Measurements from ENCODE around the gene PLXNA2.

PLXNA2 gene

DNA sequence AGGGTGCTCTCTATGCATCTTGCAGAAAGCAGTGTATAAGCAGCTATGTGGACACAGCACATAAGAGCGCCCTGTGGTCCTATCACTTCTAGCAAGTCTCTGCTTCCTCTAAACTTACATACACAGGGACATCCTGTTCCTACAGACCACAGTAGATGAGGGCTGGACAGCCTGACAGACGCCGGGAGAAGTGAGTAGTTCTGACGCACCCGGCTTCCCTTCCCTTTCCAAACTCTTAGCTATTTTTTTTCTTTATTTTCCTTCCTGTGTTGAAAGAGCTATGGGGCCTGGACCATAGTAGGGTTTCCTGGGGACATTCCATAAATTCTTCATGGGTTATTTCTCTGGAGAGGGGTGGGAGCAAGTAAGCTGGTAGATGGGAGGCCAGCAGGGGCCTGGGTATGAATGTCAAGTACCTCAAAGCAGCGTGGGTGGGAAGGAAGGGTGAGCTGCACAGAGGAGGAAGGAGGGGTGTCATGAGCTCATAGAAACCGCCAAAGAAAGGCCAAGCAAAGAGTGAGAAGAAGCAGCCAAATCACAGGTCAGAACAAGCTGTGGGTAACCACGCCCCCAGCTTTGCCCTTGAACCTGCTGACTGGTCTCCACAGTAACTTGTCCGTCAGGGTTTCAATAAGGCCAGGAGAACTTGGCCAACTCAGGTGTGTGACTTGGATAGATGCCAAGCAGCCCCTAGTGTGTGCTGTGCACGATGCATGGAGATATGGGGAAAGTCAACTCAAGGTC, 36.6 kb downstream of the PLXNA2 start:
- no peak overlapping the region for H4K8ac ChIP-seq (ENCODE audit: low read depth, low read length)
- H2BK15ac ChIP-seq (replicated peaks; ENCODE audit: low read depth) = no peak overlapping the region
- no peak overlapping the region for H2BK5ac ChIP-seq (ENCODE audit: low read length)
- peak; percentile 69 for DNase-seq
- H3K9ac ChIP-seq (ENCODE audit: low read length) = no peak overlapping the region
- H3K4me2 ChIP-seq (ENCODE audit: low read length) = no peak overlapping the region
- no peak overlapping the region for H2BK120ac ChIP-seq (ENCODE audit: low read depth, low read length)
- peak overlapping the region; percentile 22 for H3K56ac ChIP-seq (ENCODE audit: low read length)
- no peak overlapping the region for H4K5ac ChIP-seq (ENCODE audit: low read length)
- no peaks in the 10 kb centered on the region for H3K27me3 ChIP-seq (ENCODE audit: insufficient read depth, low read length, poor library complexity)
- WGBS (ENCODE audit: extremely low coverage, insufficient coverage, low lambda C conversion rate) = no CpG with 5 or more reads among the region's 10 CpGs
- no peak overlapping the region for H3K23ac ChIP-seq (ENCODE audit: low read length)
- H3K4ac ChIP-seq (ENCODE audit: low read depth, low read length) = no peak overlapping the region
- H3K18ac ChIP-seq (ENCODE audit: low read length) = peak overlapping the region; percentile 31
- H3K79me2 ChIP-seq (ENCODE audit: control insufficient read depth, insufficient read depth, low read length) = peaks cover 7% of the 10 kb centered on the region
- H3K27ac ChIP-seq (ENCODE audit: low read depth, low read length) = no peak overlapping the region
- H2AK5ac ChIP-seq (ENCODE audit: low read length) = no peak overlapping the region
- H3K4me1 ChIP-seq (ENCODE audit: control insufficient read depth, low read depth, low read length) = peaks cover 28% of the 10 kb centered on the region
- peaks cover 9% of the 10 kb centered on the region for H3K36me3 ChIP-seq (ENCODE audit: control insufficient read depth, insufficient read depth, low read length)
- H3K4me3 ChIP-seq (ENCODE audit: low read length) = no peak overlapping the region
- H3K79me1 ChIP-seq (ENCODE audit: low read length) = peaks cover 14% of the 10 kb centered on the region

- H2AK5ac ChIP-seq (ENCODE audit: low read length) = no peak overlapping the region
- peaks cover 15% of the 10 kb centered on the region for H3K79me1 ChIP-seq (ENCODE audit: low read length)
- H2BK120ac ChIP-seq (ENCODE audit: low read depth, low read length) = no peak overlapping the region
- H3K36me3 ChIP-seq (ENCODE audit: control insufficient read depth, insufficient read depth, low read length) = peaks cover 9% of the 10 kb centered on the region
- DNase-seq = no peak
- no peak overlapping the region for H3K4me3 ChIP-seq (ENCODE audit: low read length)
- no peak overlapping the region for H3K18ac ChIP-seq (ENCODE audit: low read length)
- H2BK15ac ChIP-seq (replicated peaks; ENCODE audit: low read depth) = no peak overlapping the region
- H3K23ac ChIP-seq (ENCODE audit: low read length) = no peak overlapping the region
- no peak overlapping the region for H4K8ac ChIP-seq (ENCODE audit: low read depth, low read length)
- no peak overlapping the region for H2BK5ac ChIP-seq (ENCODE audit: low read length)
- H3K4me1 ChIP-seq (ENCODE audit: control insufficient read depth, low read depth, low read length) = peaks cover 28% of the 10 kb centered on the region
- H4K5ac ChIP-seq (ENCODE audit: low read length) = no peak overlapping the region
- peaks cover 5% of the 10 kb centered on the region for H3K79me2 ChIP-seq (ENCODE audit: control insufficient read depth, insufficient read depth, low read length)
- H3K9ac ChIP-seq (ENCODE audit: low read length) = no peak overlapping the region
- no peak overlapping the region for H3K4me2 ChIP-seq (ENCODE audit: low read length)
- no peak overlapping the region for H3K56ac ChIP-seq (ENCODE audit: low read length)
- H3K27ac ChIP-seq (ENCODE audit: low read depth, low read length) = no peak overlapping the region
- WGBS (ENCODE audit: extremely low coverage, insufficient coverage, low lambda C conversion rate) = no CpG with 5 or more reads among the region's 5 CpGs
- H3K4ac ChIP-seq (ENCODE audit: low read depth, low read length) = no peak overlapping the region
- H3K27me3 ChIP-seq (ENCODE audit: insufficient read depth, low read length, poor library complexity) = no peaks in the 10 kb centered on the region
These were observed 38.0 kb downstream of the PLXNA2 start for GRCh38 chr1:208206092-208206698.

- no peak overlapping the region for H2AK5ac ChIP-seq (ENCODE audit: low read length)
- WGBS (ENCODE audit: extremely low coverage, insufficient coverage, low lambda C conversion rate) = no CpG with 5 or more reads among the region's 5 CpGs
- peaks cover 4% of the 10 kb centered on the region for H3K79me2 ChIP-seq (ENCODE audit: control insufficient read depth, insufficient read depth, low read length)
- no peak overlapping the region for H3K4me3 ChIP-seq (ENCODE audit: low read length)
- no peak overlapping the region for H2BK15ac ChIP-seq (replicated peaks; ENCODE audit: low read depth)
- H4K8ac ChIP-seq (ENCODE audit: low read depth, low read length) = no peak overlapping the region
- H3K9ac ChIP-seq (ENCODE audit: low read length) = no peak overlapping the region
- peaks cover 15% of the 10 kb centered on the region for H3K79me1 ChIP-seq (ENCODE audit: low read length)
- H3K4ac ChIP-seq (ENCODE audit: low read depth, low read length) = no peak overlapping the region
- H3K23ac ChIP-seq (ENCODE audit: low read length) = no peak overlapping the region
- no peak overlapping the region for H4K5ac ChIP-seq (ENCODE audit: low read length)
- H2BK5ac ChIP-seq (ENCODE audit: low read length) = no peak overlapping the region
- H3K27me3 ChIP-seq (ENCODE audit: insufficient read depth, low read length, poor library complexity) = no peaks in the 10 kb centered on the region
- no peak overlapping the region for H3K4me2 ChIP-seq (ENCODE audit: low read length)
- DNase-seq = no peak
- H3K18ac ChIP-seq (ENCODE audit: low read length) = no peak overlapping the region
- H2BK120ac ChIP-seq (ENCODE audit: low read depth, low read length) = no peak overlapping the region
- H3K27ac ChIP-seq (ENCODE audit: low read depth, low read length) = no peak overlapping the region
- peaks cover 27% of the 10 kb centered on the region for H3K4me1 ChIP-seq (ENCODE audit: control insufficient read depth, low read depth, low read length)
- H3K36me3 ChIP-seq (ENCODE audit: control insufficient read depth, insufficient read depth, low read length) = peaks cover 8% of the 10 kb centered on the region
- H3K56ac ChIP-seq (ENCODE audit: low read length) = no peak overlapping the region
These were observed 38.8 kb downstream of the PLXNA2 start for GRCh38 chr1:208205216-208206013.

- no CpG with 5 or more reads among the region's 2 CpGs for WGBS (ENCODE audit: extremely low coverage, insufficient coverage, low lambda C conversion rate)
- no peak overlapping the region for H3K9ac ChIP-seq (ENCODE audit: low read length)
- H3K4ac ChIP-seq (ENCODE audit: low read depth, low read length) = no peak overlapping the region
- H3K23ac ChIP-seq (ENCODE audit: low read length) = no peak overlapping the region
- H3K27ac ChIP-seq (ENCODE audit: low read depth, low read length) = no peak overlapping the region
- H2AK5ac ChIP-seq (ENCODE audit: low read length) = no peak overlapping the region
- no peak overlapping the region for H2BK120ac ChIP-seq (ENCODE audit: low read depth, low read length)
- peaks cover 3% of the 10 kb centered on the region for H3K79me2 ChIP-seq (ENCODE audit: control insufficient read depth, insufficient read depth, low read length)
- H3K36me3 ChIP-seq (ENCODE audit: control insufficient read depth, insufficient read depth, low read length) = peaks cover 8% of the 10 kb centered on the region
- no peak overlapping the region for H2BK15ac ChIP-seq (replicated peaks; ENCODE audit: low read depth)
- H3K4me2 ChIP-seq (ENCODE audit: low read length) = no peak overlapping the region
- H2BK5ac ChIP-seq (ENCODE audit: low read length) = no peak overlapping the region
- H3K79me1 ChIP-seq (ENCODE audit: low read length) = peaks cover 12% of the 10 kb centered on the region
- no peak overlapping the region for H3K18ac ChIP-seq (ENCODE audit: low read length)
- H3K56ac ChIP-seq (ENCODE audit: low read length) = no peak overlapping the region
- H4K5ac ChIP-seq (ENCODE audit: low read length) = no peak overlapping the region
- H3K4me1 ChIP-seq (ENCODE audit: control insufficient read depth, low read depth, low read length) = peaks cover 24% of the 10 kb centered on the region
- H3K27me3 ChIP-seq (ENCODE audit: insufficient read depth, low read length, poor library complexity) = no peaks in the 10 kb centered on the region
- DNase-seq = no peak
- no peak overlapping the region for H3K4me3 ChIP-seq (ENCODE audit: low read length)
- H4K8ac ChIP-seq (ENCODE audit: low read depth, low read length) = no peak overlapping the region
These were observed 39.4 kb downstream of the PLXNA2 start for GRCh38 chr1:208204779-208205178.

DNA sequence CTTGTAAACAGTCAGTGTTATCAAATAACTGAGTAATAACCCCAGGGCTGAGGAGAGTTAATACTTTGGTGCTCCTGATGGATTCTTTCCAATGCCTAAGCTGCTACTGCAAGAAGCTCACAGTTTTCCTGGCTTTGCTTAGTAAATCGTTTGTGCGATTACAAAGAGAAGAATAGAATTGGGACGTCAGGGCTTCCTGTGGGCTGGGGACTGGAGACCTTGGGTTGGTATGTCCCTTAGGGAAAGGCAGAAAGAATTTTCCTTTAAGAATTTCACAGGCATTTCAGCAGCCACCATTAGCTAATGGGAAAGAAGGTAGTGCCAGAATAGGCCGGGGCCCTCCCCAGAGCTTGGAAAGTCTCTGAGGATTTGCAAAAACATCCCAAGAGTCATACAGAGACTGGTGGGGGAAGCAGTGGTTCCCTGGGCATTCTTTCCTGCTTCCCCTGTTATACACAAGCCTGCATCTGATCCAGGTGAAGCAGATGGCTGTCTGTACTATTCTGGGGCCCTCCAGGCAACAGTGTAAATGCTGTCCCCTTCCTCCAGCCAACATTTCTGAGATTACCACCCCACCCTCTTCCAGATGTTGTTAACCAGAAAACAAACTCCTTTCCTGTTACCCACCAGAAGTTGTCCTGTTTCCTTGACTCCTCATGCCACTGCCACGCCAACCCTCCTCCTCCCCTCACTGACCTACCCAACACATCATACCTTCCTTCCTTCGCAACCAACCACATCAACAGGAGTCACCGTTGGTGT, 40.2 kb downstream of the PLXNA2 start:
- Histone ChIP-seq H3K18ac (ENCODE audit: low read length) (no peak overlapping the region), H2BK15ac (replicated peaks; ENCODE audit: low read depth) (no peak overlapping the region), H3K36me3 (ENCODE audit: control insufficient read depth, insufficient read depth, low read length) (peaks cover 8% of the 10 kb centered on the region), H3K56ac (ENCODE audit: low read length) (peak overlapping the region; percentile 30), H4K5ac (ENCODE audit: low read length) (no peak overlapping the region), H3K4me1 (ENCODE audit: control insufficient read depth, low read depth, low read length) (peaks cover 21% of the 10 kb centered on the region), H3K4me2 (ENCODE audit: low read length) (no peak overlapping the region), H3K9ac (ENCODE audit: low read length) (no peak overlapping the region), H3K27ac (ENCODE audit: low read depth, low read length) (peak overlapping the region; percentile 1), H3K79me2 (ENCODE audit: control insufficient read depth, insufficient read depth, low read length) (peaks cover 3% of the 10 kb centered on the region), H3K23ac (ENCODE audit: low read length) (no peak overlapping the region), H3K27me3 (ENCODE audit: insufficient read depth, low read length, poor library complexity) (no peaks in the 10 kb centered on the region), H3K4me3 (ENCODE audit: low read length) (no peak overlapping the region), H3K79me1 (ENCODE audit: low read length) (peaks cover 12% of the 10 kb centered on the region), H3K4ac (ENCODE audit: low read depth, low read length) (no peak overlapping the region), H2BK120ac (ENCODE audit: low read depth, low read length) (no peak overlapping the region), H2BK5ac (ENCODE audit: low read length) (no peak overlapping the region), H4K8ac (ENCODE audit: low read depth, low read length) (no peak overlapping the region), H2AK5ac (ENCODE audit: low read length) (no peak overlapping the region)
- 100% methylated on average over 1 of the region's 7 CpGs for whole genome bisulfite sequencing (ENCODE audit: extremely low coverage, insufficient coverage, low lambda C conversion rate)
- DNase-seq = peak; percentile 83

Measured in mesendoderm (in vitro differentiated cells).